PC-9 (cell line): ENCODE measurements around the gene PC.

Experiments
- CTCF ChIP-seq: fragments of 200-600 bp; sonication (generic); conservative IDR thresholded peaks from 2 replicates; pipeline ENCODE4 v1.6.1; 2017; ENCODE audit warnings: mixed run types, antibody characterized with exemption, mild to moderate bottlenecking, moderate library complexity
- EZH2 ChIP-seq: fragments of 200-600 bp; sonication (generic); IDR thresholded peaks from 2 replicates; pipeline ENCODE4 v1.8.0; 2017; ENCODE audit warnings: antibody characterized with exemption, low read depth

- no peak for TF ChIP-seq CTCF
- no peak for TF ChIP-seq EZH2
Observed at GRCh38 chr11:66986178-66986545, 28.0 kb upstream of the PC start.
